Hematopoietic multipotent progenitor cell treated with erythropoietin and hydrocortisone succinate and interleukin-3 and kit ligand, for 15 days (in vitro differentiated cells): ENCODE measurements around the gene NCOA1.
"Not testable (repeated sequence)": the region's sequence is repeated elsewhere in the genome, so short reads cannot be mapped to it uniquely, and the experiment has no call there.

ENCODE experiments used
- DNase-seq: peaks from one replicate; pipeline ENCODE4 v3.0.0-alpha.2; 2015; ENCODE audit warnings: low spot score

The NCOA1 gene

DNA sequence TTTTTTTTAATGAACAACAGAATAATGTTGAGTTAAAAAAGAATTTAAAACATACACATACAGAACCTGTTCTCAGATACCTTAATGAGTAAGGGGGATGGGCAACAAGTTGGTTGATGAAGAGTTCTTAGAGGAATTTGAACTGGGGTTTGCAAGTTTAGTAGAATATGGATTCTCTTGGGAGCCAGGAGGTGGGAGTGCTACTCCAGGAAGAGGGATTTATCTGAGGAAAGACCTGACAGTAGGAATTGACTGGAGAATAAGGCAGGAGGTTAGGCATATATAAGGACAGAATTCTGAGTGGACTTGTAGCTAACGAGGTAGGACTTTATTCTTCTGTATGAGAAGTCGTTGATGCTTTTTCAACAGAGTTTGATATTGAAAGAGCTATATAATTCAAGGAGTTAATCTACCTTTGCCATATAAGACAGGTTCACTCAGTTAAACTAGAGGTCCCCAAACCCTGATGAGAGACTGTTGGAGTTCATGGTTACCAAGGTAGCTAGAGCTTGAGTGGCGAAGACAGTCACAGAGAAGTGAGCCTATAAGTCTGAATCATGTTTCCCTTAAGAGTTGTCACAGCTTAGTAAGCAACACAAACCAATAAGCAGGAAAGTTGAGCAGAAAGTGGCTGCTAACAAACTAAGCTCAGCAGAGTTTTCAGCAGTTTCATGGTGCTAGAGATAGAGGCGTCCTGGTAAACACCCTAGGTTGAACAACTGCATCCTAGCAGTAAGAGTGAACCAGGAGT lies 88.2 kb downstream of the NCOA1 start:
- no peak for DNase-seq

DNA sequence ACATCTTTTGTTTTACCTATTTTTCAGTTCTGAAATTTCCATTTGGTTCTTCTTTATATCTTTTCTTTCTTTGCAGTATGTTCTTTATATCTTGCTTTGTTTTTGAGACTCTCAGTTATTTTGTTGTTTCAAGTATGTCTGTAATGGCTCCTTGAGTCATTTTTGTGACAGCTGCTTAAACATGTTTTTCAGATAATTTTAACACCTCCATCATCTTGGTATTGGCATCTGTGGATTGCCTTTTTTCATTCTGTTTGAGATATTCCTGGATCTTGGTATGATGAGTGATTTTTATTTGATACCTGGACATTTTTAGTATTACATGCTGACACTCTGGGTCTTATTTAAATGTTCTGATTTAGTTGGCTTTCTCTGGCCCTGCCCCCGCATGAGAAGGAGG lies 89.5 kb downstream of the NCOA1 start:
- no peak for DNase-seq

DNA sequence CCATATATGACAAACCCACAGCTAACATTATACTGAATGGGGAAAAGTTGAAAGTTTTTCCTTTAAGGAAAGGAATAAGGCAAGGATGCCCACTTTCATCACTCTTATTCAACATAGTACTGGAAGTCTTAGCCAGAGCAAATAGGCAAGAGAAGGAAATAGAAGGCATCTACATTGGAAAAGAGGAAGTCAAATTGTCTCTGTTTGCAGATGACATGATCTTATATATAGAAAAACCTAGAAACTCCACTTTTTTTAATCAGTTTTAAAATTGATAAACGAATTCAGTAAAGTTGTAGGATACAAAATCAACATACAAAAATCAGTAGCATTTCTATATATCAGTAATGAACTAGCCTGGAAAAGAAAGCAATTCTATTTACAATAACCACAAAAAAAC lies 90.9 kb downstream of the NCOA1 start:
- DNase-seq: not testable (repeated sequence)

DNA sequence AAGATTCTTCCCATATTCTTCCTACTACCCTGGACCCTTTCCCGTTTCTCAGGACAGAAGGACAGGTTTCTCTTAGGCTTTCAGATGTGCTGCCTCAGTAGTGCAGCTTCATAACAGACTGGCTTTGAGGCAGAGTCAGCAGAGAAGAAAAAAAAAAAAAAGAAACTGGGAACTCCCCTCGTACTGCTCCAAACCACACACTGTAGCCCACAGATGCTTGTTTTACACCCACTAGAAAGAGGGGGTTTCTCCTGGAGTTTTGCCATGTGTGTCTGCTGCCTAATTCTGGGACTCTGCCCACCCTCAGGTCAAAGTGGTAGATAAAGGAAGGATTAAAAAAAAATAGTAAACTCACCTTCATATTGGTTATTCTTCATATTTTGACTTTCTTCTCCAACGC lies 95.9 kb downstream of the NCOA1 start:
- no peak for DNase-seq

DNA sequence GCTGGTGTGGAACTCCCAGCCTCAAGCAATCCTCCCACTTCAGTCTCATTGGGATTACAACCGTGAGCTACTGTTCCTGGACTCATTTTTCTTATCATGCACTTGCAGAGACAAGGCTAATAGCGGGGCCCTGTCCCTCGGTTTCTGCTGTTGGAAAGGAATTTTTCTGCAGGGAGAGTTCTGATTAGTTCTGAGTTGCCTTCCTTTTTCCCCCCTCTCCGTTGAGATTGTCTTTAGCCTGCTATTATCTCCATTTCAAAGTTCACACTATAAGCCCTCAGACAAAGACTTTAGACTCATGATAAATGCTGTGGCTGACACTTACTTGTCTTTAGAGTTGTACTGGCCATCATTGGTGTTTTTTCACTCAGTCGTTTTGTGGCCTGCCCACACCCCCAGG lies 97.2 kb downstream of the NCOA1 start:
- no peak for DNase-seq

DNA sequence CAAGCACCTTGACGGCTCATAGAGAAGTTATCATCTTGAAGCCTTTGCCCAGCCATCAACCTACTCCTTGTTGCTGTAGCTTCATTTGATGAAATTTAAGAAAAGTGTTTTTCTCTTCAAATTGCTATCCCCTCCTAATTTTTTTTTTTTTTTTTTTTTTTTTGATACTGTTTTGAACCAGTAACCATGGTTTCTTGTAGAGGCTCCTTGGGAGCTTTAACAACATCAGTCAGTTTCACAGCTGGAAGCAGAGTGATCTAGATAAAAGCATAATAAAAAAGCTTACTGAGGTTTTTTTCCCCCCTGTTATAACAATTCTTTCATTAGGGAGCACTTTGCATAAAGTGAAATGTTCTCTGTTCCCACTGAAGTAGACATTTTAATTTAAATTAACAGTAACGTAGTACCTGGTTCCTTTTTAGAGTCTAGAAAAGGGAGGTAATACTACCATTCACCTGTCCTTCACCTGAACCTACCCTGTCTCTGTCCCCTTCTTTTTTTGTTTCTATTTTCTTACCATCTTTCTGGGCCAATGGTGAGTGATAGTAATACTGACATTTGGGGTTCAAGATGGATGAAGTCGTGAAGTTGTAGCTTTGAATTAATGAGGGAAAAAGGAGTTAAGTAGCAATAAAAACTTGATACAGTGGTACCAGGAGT lies 101.5 kb downstream of the NCOA1 start:
- no peak for DNase-seq

DNA sequence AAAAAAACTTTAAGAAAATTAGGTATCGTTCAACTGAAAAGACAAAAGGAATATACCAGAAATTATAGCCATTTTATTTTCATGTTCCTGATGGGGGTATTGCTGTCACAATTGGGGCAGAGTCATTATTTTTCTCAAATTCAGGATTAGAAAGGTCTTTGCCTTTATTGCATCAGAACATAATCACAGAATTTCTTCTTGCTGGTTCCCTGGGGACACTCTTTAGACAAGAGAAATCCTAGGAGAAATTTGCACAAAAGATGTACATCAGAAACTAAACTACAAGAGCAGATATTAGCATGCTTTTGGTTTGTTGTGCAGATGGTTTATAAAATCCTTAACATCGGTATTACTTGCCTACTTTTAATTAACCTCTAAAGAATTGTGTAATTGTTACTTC lies 103.2 kb downstream of the NCOA1 start:
- no peak for DNase-seq

DNA sequence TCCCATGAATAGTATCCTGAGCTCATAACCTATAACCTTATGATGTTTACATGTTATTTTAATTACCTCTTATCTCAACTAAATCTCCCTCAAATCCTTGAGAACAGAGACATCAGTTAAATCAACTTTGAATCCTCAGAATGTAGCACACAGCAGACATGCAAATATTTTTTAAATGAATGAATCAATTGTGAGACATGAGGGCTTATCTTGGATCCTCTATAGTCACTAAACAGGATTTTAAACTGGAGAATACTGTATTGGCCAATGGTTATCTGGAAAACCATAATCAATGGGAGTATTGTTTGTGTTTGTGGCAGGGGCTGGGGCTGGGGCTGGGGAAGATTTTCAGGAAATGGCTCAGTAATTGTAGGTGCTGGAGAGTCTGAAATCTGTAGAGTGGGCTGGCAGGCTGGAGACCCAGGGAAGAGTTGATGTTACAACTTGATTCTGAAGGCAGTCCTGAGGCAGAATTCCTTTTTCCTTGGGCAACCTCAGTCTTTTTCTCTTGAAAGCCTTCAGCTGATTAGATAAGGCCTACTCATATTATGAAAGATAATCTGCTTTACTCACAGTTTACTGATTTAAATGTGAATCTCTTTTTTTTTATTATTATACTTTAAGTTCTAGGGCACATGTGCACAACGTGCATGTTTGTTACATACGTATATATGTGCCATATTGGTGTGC lies 106.3 kb downstream of the NCOA1 start:
- DNase-seq: no peak

DNA sequence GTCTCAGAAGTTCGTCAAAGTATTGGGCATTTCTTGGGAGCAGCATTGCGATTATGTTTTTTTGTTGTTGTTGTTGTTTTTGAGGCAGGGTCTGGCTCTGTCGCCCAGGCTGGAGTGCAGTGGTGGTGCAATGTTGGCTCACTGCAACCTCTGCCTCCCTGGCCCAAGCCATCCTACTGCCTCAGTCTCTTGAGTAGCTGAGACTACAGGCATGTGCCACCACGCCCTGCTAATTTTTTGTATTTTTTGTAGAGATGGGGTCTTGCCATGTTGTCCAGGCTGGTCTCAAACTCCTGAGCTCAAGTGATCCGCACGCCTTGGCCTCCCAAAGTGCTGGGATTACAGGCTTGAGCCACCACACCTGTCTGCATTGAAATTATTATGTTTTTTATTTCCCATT lies 109.1 kb downstream of the NCOA1 start:
- not testable (repeated sequence) for DNase-seq

DNA sequence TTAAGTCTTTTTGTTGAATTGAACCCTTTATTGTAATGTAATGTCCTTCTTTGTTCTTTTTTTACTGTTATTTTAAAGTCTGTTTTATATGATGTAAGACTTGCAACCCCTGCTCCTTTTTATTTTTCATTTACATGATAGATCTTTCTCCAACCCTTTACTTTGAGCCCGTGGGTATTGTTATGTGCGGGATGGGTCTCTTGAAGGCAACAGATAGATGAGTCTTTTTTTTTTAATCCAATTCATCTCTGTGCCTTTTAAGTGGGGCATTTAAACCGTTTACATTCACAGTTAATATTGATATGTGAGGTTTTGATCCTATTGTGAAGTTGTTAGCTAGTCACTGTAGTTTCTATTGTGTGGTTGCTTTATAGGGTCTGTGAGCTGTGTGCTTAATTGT lies 120.6 kb downstream of the NCOA1 start:
- DNase-seq: no peak

DNA sequence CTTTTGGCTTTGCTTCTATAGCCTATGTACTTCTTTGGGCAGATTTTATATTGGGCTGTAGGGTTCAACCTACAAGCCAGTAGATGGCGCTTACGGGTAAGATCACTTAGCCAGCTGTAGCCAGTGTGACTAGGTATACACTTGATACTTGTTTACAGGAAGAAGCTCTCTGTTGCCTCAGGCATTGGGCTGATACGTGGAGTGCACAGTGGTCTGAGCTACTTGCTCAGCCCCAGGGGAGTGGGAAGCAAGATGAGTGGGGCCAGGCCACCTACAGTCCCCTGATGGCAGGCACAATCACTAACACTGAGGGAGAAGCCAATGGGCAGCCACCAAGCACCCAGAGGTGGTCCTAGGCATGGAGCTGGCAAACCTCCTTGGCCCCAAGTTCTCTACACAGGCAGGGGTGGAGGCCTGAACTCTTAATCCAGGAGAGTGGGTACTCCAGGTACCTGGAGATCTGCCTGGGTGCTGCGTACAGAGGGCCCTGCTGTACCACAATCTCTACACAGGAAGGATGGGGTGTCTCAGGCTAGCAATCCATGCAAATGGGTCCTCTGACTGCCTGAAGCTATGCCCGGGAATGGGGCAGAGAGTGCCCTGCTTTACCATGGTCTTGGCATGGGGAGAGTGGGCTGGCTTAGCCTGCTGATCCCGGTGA lies 122.2 kb downstream of the NCOA1 start:
- peak; percentile 68 for DNase-seq

DNA sequence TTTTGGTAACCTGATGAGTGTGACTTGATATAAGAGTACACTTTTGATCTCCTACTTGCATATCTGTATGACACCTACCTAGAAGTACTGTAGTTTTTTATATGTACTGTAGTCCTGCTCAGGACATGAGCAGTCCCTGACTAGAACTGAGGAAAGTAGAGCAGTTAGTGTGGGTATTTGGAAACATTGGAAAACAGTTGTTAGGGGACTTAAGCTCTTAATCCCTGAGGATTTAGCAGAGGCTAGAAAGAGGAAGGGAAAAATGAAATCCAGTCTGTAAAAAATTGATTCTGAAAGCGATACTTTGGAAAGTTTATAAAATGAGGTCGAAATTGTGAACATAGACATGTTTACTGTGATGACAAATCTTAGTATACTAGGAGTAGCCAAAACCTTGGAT lies 125.6 kb downstream of the NCOA1 start:
- no peak for DNase-seq

DNA sequence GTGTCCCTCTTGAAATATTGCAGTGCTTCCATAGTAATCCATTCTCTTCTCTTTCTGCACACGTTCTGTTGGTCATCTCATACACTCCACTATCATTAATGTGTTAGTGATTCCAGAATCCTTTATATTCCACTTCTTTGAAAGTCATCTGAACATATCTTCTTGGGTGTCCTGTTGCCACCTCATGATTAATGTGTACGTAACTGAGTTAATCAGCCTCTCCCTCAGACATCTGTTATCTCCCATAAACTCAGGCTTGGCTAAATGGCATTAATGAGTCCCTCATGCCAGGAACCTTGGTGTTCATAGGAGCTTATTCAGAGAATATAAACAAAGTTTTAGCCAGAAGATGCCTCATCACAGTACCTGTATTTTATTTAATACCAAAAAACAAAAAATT lies 126.4 kb downstream of the NCOA1 start:
- DNase-seq: peak; percentile 34

DNA sequence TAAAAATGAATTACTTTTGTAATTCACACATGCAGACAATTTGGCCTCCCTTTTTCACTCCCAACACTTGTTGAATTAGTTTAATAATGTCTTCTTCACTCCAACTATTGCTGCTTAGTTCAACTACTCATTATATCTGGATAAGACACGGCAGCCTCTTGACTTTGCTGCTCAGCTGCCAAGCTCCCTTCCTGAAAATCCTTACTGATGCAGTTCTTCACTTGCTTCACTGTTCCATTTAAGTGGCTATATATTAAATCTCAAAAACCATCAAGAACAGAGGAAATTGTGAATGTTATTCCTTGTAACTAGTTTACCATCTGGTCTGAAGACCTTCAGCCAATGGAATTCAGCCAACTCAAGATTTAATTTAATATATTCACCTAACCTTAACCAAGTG lies 127.1 kb downstream of the NCOA1 start:
- DNase-seq: no peak

DNA sequence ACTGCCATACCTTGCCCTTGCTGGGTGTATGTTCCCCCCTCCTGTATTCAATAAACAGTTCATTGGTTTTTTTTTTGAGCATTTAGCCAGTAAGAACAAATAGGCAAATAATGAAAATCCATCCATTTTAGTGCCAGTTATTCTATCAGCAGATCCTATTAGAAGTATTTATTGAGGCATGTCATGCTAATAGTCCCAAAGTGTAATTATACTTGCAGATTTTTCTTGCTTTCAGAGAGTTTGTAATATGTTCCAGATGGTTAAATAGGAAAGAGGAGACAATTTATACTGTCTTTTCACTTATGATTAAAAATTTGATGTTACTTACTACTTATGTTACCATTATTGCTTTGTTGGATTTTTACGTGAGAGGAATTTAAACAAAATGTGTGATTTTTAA lies 127.6 kb downstream of the NCOA1 start:
- DNase-seq: no peak

DNA sequence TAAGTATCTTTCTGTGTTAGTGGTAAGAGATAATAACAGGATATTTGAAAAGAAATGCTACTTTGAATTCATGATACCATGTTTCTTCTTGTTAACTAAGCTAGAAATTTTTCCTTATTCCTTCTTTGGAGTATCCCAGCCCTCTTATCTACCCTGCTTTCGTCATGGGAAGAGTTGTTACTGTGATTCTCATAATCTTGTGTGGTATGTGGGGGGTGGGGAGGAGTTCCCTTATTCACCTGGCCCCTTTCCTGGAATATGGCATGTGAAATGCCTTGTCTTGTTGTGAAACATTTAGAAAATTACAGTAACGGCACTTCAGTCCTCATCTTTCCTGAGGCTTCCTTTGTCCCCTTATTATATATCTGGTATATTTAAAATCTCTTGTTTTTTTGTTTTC lies 129.9 kb downstream of the NCOA1 start:
- DNase-seq: no peak

DNA sequence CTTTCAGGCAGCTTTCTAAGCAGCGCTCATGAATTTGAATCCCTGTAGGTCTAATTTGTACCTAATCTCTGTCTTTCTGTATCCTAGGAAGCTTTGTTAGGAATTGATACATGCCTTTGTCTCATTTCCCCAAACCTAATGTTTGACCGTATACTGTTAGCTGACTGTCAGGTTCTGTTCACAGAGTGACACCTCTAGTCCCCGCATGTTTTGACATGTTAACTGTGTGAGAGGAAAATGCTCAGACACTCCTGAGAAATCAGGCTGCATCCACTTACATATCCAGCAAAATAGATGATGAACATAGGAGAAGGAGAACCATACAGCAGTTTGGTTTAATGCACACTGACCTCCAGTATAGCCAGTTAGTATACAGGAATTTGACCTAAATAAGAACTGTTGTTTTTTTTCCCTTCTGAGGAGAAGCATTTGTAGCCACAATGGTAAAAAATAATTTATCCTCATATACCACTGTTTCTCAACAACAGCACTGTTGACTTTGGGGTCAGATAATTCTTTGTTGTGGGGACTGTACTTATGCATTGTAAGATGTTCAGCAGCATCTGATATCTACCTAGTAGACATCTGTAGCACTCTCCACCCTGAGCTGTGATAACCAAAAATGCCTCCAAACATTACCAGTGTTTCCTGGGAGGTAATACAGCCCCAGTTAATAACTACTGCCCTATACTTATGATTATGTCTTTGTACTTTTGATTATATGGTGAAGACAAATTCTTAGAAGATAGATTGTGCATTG lies 130.9 kb downstream of the NCOA1 start:
- no peak for DNase-seq

DNA sequence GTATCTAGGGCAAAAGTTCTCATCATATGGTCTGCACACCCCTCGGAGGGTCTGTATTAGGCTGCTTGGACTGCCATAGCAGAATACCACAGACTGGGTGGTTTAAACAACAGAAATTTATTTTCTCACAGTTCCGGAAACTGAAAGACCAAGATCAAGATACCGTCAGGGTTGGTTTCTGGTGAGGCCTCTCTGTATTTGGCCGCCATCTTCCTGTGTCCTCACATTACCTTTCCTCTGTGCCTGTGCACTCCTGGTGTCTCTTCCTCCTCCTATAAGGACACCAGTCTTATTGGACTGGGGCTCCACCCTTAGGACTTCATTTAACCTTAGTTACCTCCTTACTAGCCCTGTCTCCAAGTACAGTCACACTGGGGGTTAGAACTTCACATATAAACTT lies 132.5 kb downstream of the NCOA1 start:
- DNase-seq: no peak

DNA sequence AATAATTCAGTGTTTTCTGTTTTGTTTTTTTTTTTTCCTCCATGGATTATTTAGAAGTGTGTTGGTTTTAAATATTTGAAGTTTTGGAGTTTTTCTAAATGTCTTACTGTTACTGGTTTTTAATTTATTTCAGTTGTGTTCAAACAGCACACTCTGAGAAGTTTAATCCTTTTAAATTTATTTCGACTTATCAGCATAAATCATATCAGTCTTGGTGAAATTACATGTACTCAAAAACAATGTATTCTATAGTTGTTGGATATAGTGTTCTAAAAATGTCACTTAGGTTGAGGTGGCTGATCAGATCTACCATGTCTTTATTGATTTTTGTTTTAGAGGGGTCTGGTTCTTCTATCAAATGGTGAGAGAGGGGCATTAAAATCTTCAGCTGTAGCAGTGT lies 134.7 kb downstream of the NCOA1 start:
- DNase-seq: no peak

DNA sequence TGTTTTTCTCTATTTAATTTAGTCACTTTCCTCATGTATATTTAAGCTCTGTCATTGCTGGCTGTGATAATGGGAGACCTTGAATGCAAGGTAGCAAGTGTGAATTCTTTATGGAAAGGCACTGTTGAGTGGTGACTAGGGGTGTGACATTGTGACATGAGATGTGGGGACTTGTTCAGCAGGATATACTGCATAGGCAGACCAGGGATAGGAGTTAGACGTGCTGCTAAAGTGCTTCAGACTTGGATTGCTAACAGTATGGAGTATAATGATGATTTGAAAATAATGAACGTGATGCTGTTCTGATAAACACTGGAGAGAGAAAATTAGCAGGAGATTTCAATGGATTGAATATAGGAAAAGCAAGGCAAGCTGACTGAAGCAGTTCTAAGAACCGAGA lies 135.1 kb downstream of the NCOA1 start:
- no peak for DNase-seq

DNA sequence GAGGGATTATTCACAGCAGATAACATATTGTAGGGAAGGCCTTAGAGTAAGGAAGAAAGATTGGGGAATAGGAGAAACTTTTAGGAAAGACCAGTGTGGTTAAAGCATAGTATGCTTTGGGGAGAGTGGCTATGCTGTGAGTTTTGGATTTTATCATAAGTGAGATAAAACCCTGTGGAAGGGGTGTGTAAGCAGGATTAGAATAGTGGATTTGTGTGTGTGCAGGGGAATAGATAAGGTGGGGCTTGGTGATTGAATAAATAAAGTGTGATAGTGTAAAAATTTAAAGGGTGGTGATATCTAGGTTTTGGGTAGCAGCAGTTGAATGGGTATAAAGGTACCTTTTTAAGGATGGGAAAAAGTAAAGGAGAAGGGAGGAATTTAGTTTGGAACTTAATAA lies 137.7 kb downstream of the NCOA1 start:
- DNase-seq: no peak

DNA sequence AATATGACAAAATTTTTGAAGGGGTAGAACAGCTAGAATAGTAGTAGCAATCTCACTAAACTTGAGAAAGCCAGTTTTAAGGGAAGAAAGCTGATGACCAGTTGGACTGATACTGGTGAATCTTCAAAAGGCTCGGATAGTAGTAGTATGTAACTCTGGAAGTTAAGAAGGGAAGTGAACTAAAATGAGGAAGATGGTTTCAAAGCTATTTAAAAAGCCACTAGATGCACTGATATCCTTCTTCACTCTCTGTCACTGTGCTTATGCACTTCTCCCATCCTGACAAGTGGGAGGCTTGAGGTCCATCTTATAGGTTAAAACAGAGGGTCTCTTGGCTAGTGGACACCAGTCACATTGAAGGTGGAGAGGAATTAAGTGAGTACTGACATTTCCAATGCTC lies 141.1 kb downstream of the NCOA1 start:
- DNase-seq: no peak
